ENCODE results near the gene STKLD1.
A peak's percentile ranks its signal among the peaks of the same experiment; 100 is the strongest.
"Not testable (repeated sequence)": the region's sequence is repeated elsewhere in the genome, so short reads cannot be mapped to it uniquely, and the experiment has no call there.

The STKLD1 gene

DNA sequence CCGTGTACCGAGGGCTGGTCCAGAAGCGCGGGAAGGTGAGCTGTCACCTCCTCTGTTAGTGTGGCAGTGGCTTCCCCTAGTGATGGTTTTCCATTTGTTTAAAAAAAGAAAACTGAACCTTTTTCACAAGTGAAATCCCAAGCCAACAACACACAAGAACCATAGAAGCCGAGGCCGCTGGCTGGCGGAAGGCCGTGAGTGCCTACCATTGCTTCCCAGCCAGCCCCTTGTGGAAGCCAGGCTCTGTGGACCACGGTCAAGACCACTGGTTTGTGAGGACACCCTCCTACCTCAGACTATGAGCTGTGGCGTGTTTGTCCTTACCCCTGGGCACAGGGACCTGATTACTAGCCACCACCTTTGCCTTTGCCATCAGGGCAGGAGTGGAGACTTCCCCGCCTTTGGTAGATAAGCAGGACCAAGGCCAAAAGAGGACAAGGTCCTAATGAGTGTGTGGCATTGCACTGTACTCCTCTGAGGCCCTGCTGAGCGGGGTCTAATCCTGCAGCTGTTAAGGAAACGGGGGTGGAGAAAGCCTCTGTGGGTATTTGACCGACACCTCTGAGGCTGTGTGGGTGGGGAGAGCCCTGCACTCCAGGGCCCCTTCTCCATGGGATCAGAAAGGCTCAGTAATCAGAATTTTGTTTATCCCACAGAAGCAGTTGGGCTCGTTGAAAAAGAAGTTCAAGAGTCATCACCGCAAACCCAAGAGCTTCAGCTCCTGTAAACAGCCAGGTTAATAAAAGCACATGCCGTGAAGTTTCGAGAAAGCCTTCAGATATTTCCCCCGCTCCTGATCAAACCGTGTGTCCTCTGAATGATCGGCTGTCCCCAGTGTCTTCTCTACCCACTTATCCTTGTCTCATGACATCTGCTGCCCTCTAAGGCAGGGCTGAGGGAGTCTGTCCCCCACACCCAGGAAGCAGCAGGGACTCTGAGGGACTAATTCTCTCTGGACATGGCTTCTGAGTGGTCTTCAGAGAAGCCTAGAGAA is 15.5 kb upstream of the STKLD1 start:
- no peak for DNase-seq (ENCODE audit: low spot score)
- no peak for FAIRE-seq

GRCh38 chr9:133361507-133362092 is 14.6 kb upstream of the STKLD1 start:
- no peak for DNase-seq (ENCODE audit: low spot score)
- no peak for FAIRE-seq

DNA sequence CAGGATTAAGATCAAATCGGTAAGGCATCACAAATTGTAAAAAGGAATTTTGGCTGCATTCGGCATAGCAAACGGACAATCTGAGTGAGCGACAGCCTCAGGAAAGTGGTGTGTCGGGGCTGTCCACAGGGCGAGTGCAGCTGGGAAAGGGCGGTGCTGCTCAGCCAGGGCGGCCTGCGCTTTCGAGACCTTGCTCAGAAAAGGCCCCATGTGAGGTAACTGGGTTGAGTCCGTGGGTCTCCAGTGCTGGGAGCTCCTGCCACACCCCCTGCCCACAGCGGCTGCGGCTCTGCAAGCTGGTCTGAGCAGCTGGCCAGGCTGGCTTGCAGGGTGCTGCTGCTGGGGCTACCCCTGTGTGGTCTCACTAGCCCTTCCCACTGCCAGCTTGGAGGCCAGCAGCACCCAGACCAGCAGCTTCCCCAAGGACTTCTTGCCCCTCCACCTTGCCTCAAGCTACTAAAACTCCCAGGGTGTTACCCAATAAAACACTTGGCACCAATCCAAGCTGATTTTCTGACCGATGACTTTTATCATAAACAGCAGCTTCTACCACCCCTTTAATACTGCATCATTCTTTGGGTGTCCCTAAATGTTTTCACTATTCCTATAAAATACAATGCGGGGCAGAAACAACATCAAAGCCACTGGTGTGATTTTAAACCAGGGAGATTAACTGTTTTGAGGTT is 13.7 kb upstream of the STKLD1 start:
- FAIRE-seq, result no peak
- DNase-seq (ENCODE audit: low spot score), result no peak

GRCh38 chr9:133366435-133366834 is 9.7 kb upstream of the STKLD1 start:
- no peak for DNase-seq (ENCODE audit: low spot score)
- FAIRE-seq, result no peak

DNA sequence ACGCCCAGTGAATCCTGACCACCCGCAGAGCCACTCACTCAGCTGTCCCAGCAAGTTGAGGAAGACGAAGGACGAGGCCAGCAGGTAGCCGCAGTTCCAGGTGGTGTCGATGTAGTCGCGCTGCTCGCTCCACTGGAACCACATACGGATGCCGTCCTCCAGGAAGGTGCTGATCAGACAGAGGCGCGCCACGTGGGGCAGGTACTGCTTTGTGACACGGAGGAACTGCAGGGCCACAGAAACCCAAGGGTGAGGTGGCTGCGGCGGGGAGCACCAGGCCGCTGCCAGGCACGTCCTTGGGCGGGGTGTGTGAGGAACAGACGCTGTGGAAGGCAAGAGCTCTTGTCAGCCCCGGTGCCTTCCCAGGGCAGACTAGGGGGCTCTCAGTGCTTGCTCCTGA is 8.9 kb upstream of the STKLD1 start:
- no peak for FAIRE-seq
- no peak for DNase-seq (ENCODE audit: low spot score)

GRCh38 chr9:133367778-133368177 is 8.4 kb upstream of the STKLD1 start:
- no peak for FAIRE-seq

GRCh38 chr9:133368249-133368881 is 7.8 kb upstream of the STKLD1 start:
- DNase-seq (ENCODE audit: low spot score), result no peak
- no peak for FAIRE-seq

More at GRCh38 chr9:133367778-133368177, 8.4 kb upstream of the STKLD1 start:
- DNase-seq (ENCODE audit: low spot score), result no peak

- FAIRE-seq, result no peak
- no peak for DNase-seq (ENCODE audit: low spot score)
These were observed 6.7 kb upstream of the STKLD1 start for GRCh38 chr9:133369422-133369821.

DNA sequence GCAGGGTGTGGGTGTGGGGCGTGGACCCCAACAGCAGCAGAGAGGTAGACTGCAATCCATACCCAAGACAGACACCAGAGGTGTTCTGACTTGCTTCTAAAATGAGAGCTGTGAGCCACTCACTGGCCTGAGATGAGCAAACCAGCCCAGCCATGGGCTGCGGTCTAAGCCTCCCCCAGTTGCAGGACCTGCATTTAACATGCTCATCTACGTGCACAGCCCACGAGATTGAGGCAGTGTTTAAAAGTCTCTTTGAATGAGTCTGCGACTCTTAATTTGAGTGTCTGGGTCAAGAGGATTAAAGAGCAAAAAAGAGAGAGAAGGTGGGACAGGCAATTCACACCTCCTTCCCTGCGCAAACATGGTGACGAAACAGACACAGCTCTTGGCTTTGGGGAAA is 6.2 kb upstream of the STKLD1 start:
- FAIRE-seq (no peak), DNase-seq (ENCODE audit: low spot score) (no peak)

GRCh38 chr9:133370685-133371084 is 5.5 kb upstream of the STKLD1 start:
- DNase-seq (ENCODE audit: low spot score), result no peak
- no peak for FAIRE-seq

DNA sequence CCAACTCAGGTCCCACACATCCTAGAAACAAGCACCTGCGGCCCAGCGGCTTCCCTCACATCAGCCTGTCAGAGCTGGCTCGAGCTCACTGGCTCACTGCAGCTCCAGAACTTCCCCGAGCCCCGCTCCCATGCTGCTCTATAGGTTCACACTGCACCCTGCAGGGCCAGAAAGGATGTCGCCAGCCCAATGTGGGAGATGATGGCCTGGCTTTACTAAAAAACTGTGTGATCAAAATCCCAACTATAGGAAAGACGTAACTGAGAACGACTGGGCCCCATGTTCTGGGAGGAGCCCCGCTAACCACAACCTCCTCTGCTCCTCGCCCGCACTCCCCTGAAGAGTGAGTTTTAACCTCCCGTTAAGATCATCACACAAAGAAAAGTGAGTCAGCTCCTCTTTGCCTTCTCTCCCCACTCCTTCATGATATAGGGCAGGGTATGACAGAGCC is 4.9 kb upstream of the STKLD1 start:
- DNase-seq (ENCODE audit: low spot score) (no peak), FAIRE-seq (no peak)

GRCh38 chr9:133372144-133372543 is 4.0 kb upstream of the STKLD1 start:
- FAIRE-seq (no peak), DNase-seq (ENCODE audit: low spot score) (no peak)

- FAIRE-seq (peak; percentile 23), DNase-seq (ENCODE audit: low spot score) (peak; percentile 40)
These were observed 1.5 kb upstream of the STKLD1 start for GRCh38 chr9:133374612-133375115.

- FAIRE-seq, result no peak
- peak; percentile 25 for DNase-seq (ENCODE audit: low spot score)
These were observed 946 bp upstream of the STKLD1 start for GRCh38 chr9:133375116-133375723.

DNA sequence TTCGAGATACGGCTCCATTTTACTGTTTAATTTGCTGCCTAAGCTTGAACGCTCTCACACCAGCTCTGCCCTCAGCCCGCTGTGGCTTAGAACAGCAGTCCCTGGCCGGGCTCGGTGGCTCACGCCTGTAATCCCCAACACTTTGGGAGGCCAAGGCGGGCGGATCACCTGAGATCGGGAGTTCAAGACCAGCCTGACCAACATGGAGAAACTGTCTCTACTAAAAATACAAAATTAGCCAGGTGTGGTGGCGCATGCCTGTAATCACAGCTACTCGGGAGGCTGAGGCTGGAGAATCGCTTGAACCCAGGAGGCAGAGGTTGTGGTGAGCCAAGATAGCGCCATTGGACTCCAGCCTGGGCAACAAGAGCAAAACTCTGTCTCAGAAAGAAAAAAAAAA is 1.1 kb downstream of the STKLD1 start:
- not testable (repeated sequence) for FAIRE-seq; DNase-seq (ENCODE audit: low spot score)

DNA sequence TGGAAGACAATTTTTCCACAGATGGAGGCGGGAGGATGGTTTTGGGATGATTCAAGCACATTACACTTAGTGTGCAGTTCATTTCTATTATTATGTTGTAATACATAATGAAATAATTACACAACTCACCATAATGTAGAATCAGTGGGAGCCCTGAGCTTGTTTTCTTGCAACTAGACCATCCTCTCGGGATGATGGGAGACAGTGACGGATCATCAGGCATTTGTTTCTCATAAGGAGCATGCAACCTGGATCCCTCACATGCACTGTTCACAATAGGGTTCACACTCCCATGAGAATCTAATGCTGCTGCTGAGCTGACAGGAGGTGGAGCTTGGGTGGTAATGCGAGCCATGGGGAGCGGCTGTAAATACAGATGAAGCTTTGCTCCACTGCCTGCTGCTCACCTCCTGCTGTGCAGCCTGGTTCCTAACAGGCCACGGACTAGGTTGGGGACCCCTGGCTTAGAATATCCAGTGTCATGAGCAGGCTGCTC is 1.6 kb downstream of the STKLD1 start:
- DNase-seq (ENCODE audit: low spot score), result no peak
- no peak for FAIRE-seq

DNA sequence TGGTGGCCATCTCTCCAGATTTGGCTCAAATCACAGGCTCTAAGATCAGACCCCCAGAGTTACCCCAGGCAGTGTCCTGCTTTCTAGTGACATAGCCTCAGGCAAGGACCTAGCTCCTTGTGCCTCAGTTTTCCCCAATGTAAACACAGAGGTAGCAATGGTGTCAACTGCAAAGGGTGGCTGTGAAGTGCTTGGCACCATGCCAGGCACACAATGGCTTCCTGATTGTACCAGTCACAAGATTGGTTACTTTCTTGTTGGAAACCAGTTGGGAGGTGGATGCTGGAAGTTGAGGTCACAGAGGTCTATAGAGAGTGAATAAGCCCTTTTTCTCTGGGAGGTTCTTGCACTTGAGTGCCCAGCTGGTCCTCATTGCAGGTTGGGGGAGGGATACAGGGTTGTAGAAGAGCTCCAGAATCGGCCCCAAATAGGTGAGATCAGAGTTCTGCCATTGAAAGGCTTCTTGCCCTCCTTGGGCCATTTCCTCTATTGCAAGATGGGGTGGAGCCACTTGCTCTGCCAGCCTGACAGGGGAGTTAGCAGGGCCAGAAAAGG is 2.3 kb downstream of the STKLD1 start:
- no peak for DNase-seq (ENCODE audit: low spot score)
- FAIRE-seq, result no peak

DNA sequence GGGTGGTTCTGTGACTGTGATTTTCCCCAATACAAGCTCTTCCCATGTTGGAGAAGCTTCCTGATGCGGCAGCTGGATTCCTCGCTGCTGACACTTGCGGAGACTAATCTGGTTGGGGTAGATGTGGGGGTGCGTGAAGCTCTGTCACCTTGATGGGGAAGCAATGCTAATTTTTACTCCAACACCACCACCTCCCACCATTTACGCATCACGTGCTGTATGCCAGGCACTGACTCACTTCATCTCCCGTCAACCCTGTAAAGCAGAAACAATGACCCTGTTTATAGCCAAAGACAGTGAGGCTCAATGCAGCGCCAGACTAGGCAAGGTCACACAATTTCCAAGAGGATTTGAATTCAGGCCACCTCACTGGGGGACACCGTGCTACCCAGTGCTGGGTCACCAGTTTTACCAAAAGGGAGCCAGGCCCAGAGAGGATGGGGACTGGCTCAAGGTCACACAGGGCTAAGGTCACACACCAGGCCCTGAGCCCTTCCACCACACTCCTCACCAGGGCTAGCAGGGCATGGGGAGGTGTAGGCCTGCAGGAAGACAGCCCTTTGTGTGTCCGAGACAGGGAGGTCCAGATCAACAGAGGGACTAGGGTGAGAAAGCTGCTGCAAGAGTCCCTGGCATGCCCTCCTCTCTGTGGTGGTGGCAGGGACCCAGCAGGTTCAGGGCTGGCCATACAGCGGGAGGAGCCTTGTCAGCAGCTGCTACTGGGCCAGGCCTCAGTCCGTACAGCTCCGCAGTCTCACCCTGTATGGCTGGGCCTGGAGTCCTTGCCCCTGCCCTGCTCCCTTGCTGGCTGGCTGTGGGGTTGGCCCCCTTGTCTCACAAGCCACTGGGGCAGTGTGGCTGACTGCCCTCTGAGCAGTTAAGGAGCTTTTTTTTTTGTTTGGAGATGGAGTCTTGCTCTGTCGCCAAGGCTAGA is 3.3 kb downstream of the STKLD1 start:
- no peak for DNase-seq (ENCODE audit: low spot score)
- no peak for FAIRE-seq

- DNase-seq (ENCODE audit: low spot score) (no peak), FAIRE-seq (no peak)
These were observed 4.6 kb downstream of the STKLD1 start for GRCh38 chr9:133380734-133381133.

Measured in RCC 7860 (cell line).